Neural progenitor cell (in vitro differentiated cells): ENCODE measurements around the gene MATN1.

Experiments used
- CTCF ChIP-seq: fragments of 200-600 bp; sonication (generic); IDR thresholded peaks from 2 replicates; pipeline ENCODE4 v1.5.1; 2017; ENCODE audit warnings: antibody characterized with exemption, mild to moderate bottlenecking
- EZH2phosphoT487 ChIP-seq: fragments of 200-600 bp; sonication (generic); IDR thresholded peaks from 2 replicates; pipeline ENCODE4 v1.6.1; 2017; ENCODE audit warnings: antibody characterized with exemption

GRCh38 chr1:30729901-30730300, 6.5 kb upstream of the MATN1 start:
- TF ChIP-seq CTCF (no peak), EZH2phosphoT487 (no peak)
